IPS DF 6.9 (cell line): ENCODE measurements around the gene LMTK3.
A peak's percentile ranks its signal among the peaks of the same experiment; 100 is the strongest.

Experiments used
- DNase-seq: peaks from one replicate; pipeline ENCODE4 v3.0.0-alpha.2; 2013; ENCODE audit warnings: low read depth, low spot score
- H3K27ac ChIP-seq: one replicate; pipeline ENCODE4 v1.5.1; 2013; ENCODE audit warnings: low read length, control low read depth
- H3K27me3 ChIP-seq: 2 replicates; pipeline ENCODE4 v1.6.1; 2013; ENCODE audit warnings: mild to moderate bottlenecking, low read length; ENCODE audit not compliant: control insufficient read depth, insufficient read depth
- H3K36me3 ChIP-seq: 2 replicates; pipeline ENCODE4 v1.6.1; 2013; ENCODE audit warnings: low read length; ENCODE audit not compliant: control insufficient read depth, insufficient read depth
- H3K4me1 ChIP-seq: 2 replicates; pipeline ENCODE4 v1.6.1; 2013; ENCODE audit warnings: low read length; ENCODE audit not compliant: control insufficient read depth, insufficient read depth
- H3K4me3 ChIP-seq: 2 replicates; pipeline ENCODE4 v1.5.1; 2013; ENCODE audit warnings: mild to moderate bottlenecking, low read length
- H3K9me3 ChIP-seq: 2 replicates; pipeline ENCODE4 v1.6.1; 2013; ENCODE audit warnings: low read length, inconsistent platforms; ENCODE audit not compliant: control insufficient read depth, insufficient read depth
- whole genome bisulfite sequencing: extraction: QIAGEN DNeasy Blood & Tissue Kit; methylation state at CpG from one replicate; pipeline ENCODE4 v1.1.7; 2013; ENCODE audit warnings: mixed read lengths, missing lambda C conversion rate; ENCODE audit not compliant: insufficient read length, insufficient coverage; 5-methylcytosine and 5-hydroxymethylcytosine counted together

Gene LMTK3

GRCh38 chr19:48516536-48516935, 4.9 kb upstream of the LMTK3 start:
- no peak overlapping the region for H3K27ac ChIP-seq
- H3K4me1 ChIP-seq: peaks cover 4% of the 10 kb centered on the region; the same call in 1 of the 2 replicates
- no peak for DNase-seq
- H3K36me3 ChIP-seq: no peaks in the 10 kb centered on the region
- WGBS: no CpG with 5 or more reads among the region's 8 CpGs
- H3K9me3 ChIP-seq: no peaks in the 10 kb centered on the region
- no peaks in the 10 kb centered on the region for H3K27me3 ChIP-seq
- no peak overlapping the region for H3K4me3 ChIP-seq

DNA sequence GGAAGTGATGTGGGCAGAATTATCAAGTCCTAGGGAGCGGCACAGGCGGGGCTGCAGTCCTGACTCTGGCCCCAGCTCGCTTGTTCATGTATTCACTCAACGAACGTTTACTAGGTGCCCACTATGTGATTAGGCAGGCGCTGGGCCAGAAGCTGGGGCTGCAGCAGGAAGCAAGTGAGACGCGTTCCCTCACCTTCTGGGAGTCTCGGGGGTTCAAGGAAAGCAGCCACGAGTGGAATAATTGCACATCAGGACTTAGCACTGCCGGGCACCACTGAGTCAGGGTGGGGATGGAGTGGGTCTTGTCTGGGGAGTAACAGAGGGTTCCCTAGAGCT, 2.5 kb upstream of the LMTK3 start:
- no CpG with 5 or more reads among the region's 11 CpGs for WGBS
- Histone ChIP-seq H3K36me3 (no peaks in the 10 kb centered on the region), H3K4me3 (no peak overlapping the region; the same call in 1 of the 2 replicates), H3K27ac (no peak overlapping the region), H3K9me3 (no peaks in the 10 kb centered on the region), H3K4me1 (peaks cover 6% of the 10 kb centered on the region; the same call in 1 of the 2 replicates), H3K27me3 (no peaks in the 10 kb centered on the region)
- DNase-seq: no peak

- Histone ChIP-seq H3K4me1 (peaks cover 6% of the 10 kb centered on the region; the same call in 1 of the 2 replicates), H3K27ac (no peak overlapping the region), H3K36me3 (no peaks in the 10 kb centered on the region), H3K27me3 (no peaks in the 10 kb centered on the region), H3K9me3 (no peaks in the 10 kb centered on the region), H3K4me3 (peak overlapping the region; percentile 60; the same call in 1 of the 2 replicates)
- DNase-seq: no peak
- WGBS: no CpG with 5 or more reads among the region's 54 CpGs
These were observed 1.9 kb upstream of the LMTK3 start for GRCh38 chr19:48513289-48514122.

- H3K27ac ChIP-seq: no peak overlapping the region
- peaks cover 6% of the 10 kb centered on the region; the same call in 1 of the 2 replicates for H3K4me1 ChIP-seq
- DNase-seq: no peak
- H3K9me3 ChIP-seq: no peaks in the 10 kb centered on the region
- no peaks in the 10 kb centered on the region for H3K36me3 ChIP-seq
- no peak overlapping the region; the same call in 1 of the 2 replicates for H3K4me3 ChIP-seq
- WGBS: no CpG with 5 or more reads among the region's 19 CpGs
- no peaks in the 10 kb centered on the region for H3K27me3 ChIP-seq
These were observed 1.1 kb upstream of the LMTK3 start for GRCh38 chr19:48512504-48513288.

DNA sequence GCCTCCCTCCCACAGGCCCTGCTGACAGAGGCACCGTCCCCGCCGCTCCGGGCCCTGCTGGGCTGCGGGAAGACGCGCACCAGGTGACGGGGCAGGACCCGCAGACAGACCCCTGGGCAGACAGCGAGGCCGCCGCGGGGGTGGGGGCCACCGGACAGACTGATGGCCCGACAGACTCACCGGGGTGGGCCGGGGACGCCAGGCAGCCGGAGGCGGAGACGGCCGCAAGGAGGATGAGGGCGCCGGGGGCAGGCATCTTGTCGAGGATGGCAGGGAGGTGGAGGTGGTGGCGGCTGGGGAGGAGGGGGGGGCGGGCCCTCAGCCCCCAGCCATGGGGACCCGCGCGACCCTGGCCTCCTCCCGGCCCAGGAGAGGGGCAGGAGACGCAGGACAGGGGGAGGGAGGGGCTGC, 309 bp downstream of the LMTK3 start:
- DNase-seq: no peak
- Histone ChIP-seq H3K36me3 (no peaks in the 10 kb centered on the region), H3K27me3 (no peaks in the 10 kb centered on the region), H3K4me3 (peak overlapping the region; percentile 49; the same call in 1 of the 2 replicates), H3K4me1 (peaks cover 6% of the 10 kb centered on the region; the same call in 1 of the 2 replicates), H3K9me3 (no peaks in the 10 kb centered on the region), H3K27ac (no peak overlapping the region)
- WGBS: no CpG with 5 or more reads among the region's 32 CpGs

- WGBS: no CpG with 5 or more reads among the region's 24 CpGs
- Histone ChIP-seq H3K4me1 (peaks cover 5% of the 10 kb centered on the region; the same call in 1 of the 2 replicates), H3K27ac (no peak overlapping the region), H3K4me3 (peak overlapping the region; percentile 49; the same call in 1 of the 2 replicates), H3K36me3 (no peaks in the 10 kb centered on the region), H3K9me3 (no peaks in the 10 kb centered on the region), H3K27me3 (no peaks in the 10 kb centered on the region)
- no peak for DNase-seq
These were observed 990 bp downstream of the LMTK3 start for GRCh38 chr19:48510421-48511268.

GRCh38 chr19:48509467-48510194, 2.0 kb downstream of the LMTK3 start:
- Histone ChIP-seq H3K36me3 (no peaks in the 10 kb centered on the region), H3K9me3 (no peaks in the 10 kb centered on the region), H3K4me3 (no peak overlapping the region), H3K27me3 (no peaks in the 10 kb centered on the region), H3K4me1 (peaks cover 5% of the 10 kb centered on the region; the same call in 1 of the 2 replicates), H3K27ac (no peak overlapping the region)
- DNase-seq: no peak
- WGBS: no CpG with 5 or more reads among the region's 12 CpGs

DNA sequence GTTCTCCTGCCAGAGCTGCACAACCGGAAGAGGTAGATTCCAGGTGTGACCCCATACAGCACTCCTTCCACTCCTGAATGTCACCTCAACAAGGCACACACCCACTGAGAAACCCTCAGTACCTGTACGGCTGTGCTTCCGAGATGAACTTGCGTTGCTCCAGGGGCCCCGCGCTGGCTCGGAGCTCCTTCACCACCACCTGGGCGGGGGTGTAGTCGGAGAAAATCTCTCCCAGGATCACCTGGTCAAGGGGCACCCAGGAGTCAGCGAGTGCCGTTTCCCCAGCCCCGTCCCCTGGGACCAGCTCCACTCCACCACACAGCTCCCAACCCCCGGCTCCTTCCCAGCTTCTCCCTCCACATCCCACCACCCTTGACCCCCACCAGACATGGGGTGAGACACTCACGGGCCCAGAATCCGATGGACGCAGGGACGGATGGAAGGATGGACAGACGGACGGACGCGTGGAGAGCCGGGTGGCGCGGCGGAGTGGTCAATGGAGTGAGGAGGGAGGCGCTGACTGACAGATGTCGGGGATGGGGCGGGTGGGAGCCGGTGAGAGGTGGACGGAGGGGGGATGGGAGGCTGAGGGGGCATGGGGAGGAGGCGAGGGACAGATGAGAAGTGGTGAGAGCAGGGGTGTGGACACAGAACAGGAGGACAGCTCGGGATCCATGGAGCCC, 2.8 kb downstream of the LMTK3 start:
- Histone ChIP-seq H3K9me3 (no peaks in the 10 kb centered on the region), H3K4me3 (no peak overlapping the region), H3K27ac (no peak overlapping the region), H3K27me3 (no peaks in the 10 kb centered on the region), H3K4me1 (peaks cover 5% of the 10 kb centered on the region; the same call in 1 of the 2 replicates), H3K36me3 (no peaks in the 10 kb centered on the region)
- no CpG with 5 or more reads among the region's 32 CpGs for WGBS
- no peak for DNase-seq

DNA sequence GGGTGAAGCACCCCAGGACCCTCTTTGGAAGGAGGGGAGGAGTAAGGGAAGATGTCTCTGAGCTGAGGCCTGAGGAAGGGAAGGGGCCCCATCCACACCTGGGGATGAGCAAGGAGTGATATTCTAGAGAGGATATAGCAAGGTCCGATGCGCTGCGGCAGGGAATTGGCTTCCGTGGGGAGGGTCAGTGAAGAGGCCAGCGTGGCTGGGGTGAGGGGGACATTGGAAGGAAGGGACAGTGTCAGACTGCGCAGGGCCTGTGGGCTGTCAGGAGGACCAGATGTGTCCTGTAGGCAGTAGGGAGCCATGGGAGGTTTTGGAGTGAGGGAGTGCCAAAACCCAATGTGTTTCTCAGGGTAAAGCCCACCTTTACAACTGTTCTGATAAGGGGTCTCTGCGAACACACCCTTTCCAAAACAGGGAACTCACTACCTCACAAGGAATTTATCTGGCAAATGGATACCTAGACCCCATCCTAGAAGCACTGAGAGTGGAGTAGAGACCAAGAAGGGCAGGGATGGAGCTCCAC, 3.7 kb downstream of the LMTK3 start:
- no peak overlapping the region for H3K4me3 ChIP-seq
- no peaks in the 10 kb centered on the region for H3K27me3 ChIP-seq
- DNase-seq: no peak
- no peaks in the 10 kb centered on the region for H3K36me3 ChIP-seq
- H3K4me1 ChIP-seq: peaks cover 5% of the 10 kb centered on the region; the same call in 1 of the 2 replicates
- H3K9me3 ChIP-seq: no peaks in the 10 kb centered on the region
- no peak overlapping the region for H3K27ac ChIP-seq
- WGBS: no CpG with 5 or more reads among the region's 7 CpGs
